SK-N-SH treated with all-trans-retinoic acid at 6 μM for 48 hours (cell line): ENCODE results near the gene LPCAT3.

ENCODE experiments used
- ARNTL ChIP-seq: fragments of 450-650 bp; formaldehyde crosslinking; IDR thresholded peaks from 2 replicates; pipeline ENCODE4 v1.5.0; 2020; ENCODE audit warnings: low read depth, mild to moderate bottlenecking, moderate library complexity, borderline replicate concordance
- CSDC2 ChIP-seq: fragments of 250-450 bp; sonication (Bioruptor Pico); IDR thresholded peaks from 2 replicates; pipeline ENCODE4 v1.5.0; 2020; ENCODE audit warnings: mild to moderate bottlenecking, moderate library complexity
- GLIS3 ChIP-seq: fragments of 250-450 bp; sonication (Bioruptor Pico); IDR thresholded peaks from 2 replicates; pipeline ENCODE4 v1.5.0; 2020; ENCODE audit warnings: mild to moderate bottlenecking, moderate library complexity
- PATZ1 ChIP-seq: fragments of 250-450 bp; sonication (Bioruptor Pico); IDR thresholded peaks from 2 replicates; pipeline ENCODE4 v1.8.0; 2020; ENCODE audit warnings: mild to moderate bottlenecking, moderate library complexity, borderline replicate concordance
- POU6F1 ChIP-seq: fragments of 250-450 bp; sonication (Bioruptor Pico); IDR thresholded peaks from 2 replicates; pipeline ENCODE4 v1.8.0; 2021; ENCODE audit warnings: low read depth, mild to moderate bottlenecking, moderate library complexity, borderline replicate concordance
- PPARA ChIP-seq: fragments of 250-450 bp; sonication (Bioruptor Pico); IDR thresholded peaks from 2 replicates; pipeline ENCODE4 v1.5.0; 2020; ENCODE audit warnings: mild to moderate bottlenecking, borderline replicate concordance
- TOX ChIP-seq: fragments of 250-450 bp; sonication (Bioruptor Pico); IDR thresholded peaks from 2 replicates; pipeline ENCODE4 v1.8.0; 2021; ENCODE audit warnings: mild to moderate bottlenecking, moderate library complexity, borderline replicate concordance
- TSHZ2 ChIP-seq: fragments of 250-450 bp; sonication (Bioruptor Pico); IDR thresholded peaks from 2 replicates; pipeline ENCODE4 v1.5.0; 2020; ENCODE audit warnings: mild to moderate bottlenecking, moderate library complexity
- ZFP3 ChIP-seq: fragments of 250-450 bp; sonication (Bioruptor Pico); IDR thresholded peaks from 2 replicates; pipeline ENCODE4 v1.5.0; 2020; ENCODE audit warnings: mild to moderate bottlenecking, moderate library complexity

GRCh38 chr12:6974180-6974579, 44.1 kb downstream of the LPCAT3 start:
- TF ChIP-seq TSHZ2 (CRISPR knock-in tag) (no peak), GLIS3 (CRISPR knock-in tag) (no peak), TOX (CRISPR knock-in tag) (no peak), PATZ1 (CRISPR knock-in tag) (no peak), POU6F1 (CRISPR knock-in tag) (no peak), ARNTL (no peak), CSDC2 (no peak), ZFP3 (CRISPR knock-in tag) (no peak), PPARA (no peak)
